Astrocyte of the cerebellum (primary cell): Measurements from ENCODE around the gene DYRK1A.

Experiments used
- DNase-seq: peaks from one replicate; pipeline ENCODE4 v3.0.0-alpha.2; 2011; ENCODE audit warnings: low read depth
- H3K4me3 ChIP-seq: 2 replicates; pipeline ENCODE4 v1.5.1; 2011; ENCODE audit warnings: mild to moderate bottlenecking, low read depth, low read length, moderate library complexity
- CTCF ChIP-seq: IDR thresholded peaks from 2 replicates; pipeline ENCODE4 v1.5.1; 2012; ENCODE audit warnings: low read length, low read depth, moderate library complexity, mild to moderate bottlenecking; ENCODE audit errors: missing control alignments
- in situ Hi-C: cut with HindIII; loops from 2 replicates; pipeline ENCODE4 v1.10.0; 2017; ENCODE audit warnings: low sequenced_read_pairs

DYRK1A gene

GRCh38 chr21:37346841-37347430 is 19.6 kb upstream of the DYRK1A start:
- H3K4me3 ChIP-seq = no peak overlapping the region
- in situ Hi-C loops = no loop called here
- DNase-seq = no peak
- no peak for TF ChIP-seq CTCF

- no peak overlapping the region for H3K4me3 ChIP-seq
- no peak for DNase-seq
- no peak for TF ChIP-seq CTCF
- in situ Hi-C loops = no loop called here
Measured at GRCh38 chr21:37348664-37349063, 17.9 kb upstream of the DYRK1A start.

- DNase-seq = no peak
- no peak overlapping the region for H3K4me3 ChIP-seq
- in situ Hi-C loops = no loop called here
- TF ChIP-seq CTCF = no peak
Measured at GRCh38 chr21:37350472-37350871, 16.1 kb upstream of the DYRK1A start.

GRCh38 chr21:37356706-37357105 is 9.9 kb upstream of the DYRK1A start:
- in situ Hi-C loops = no loop called here
- no peak for DNase-seq
- no peak for TF ChIP-seq CTCF
- H3K4me3 ChIP-seq = no peak overlapping the region

- no peak for DNase-seq
- TF ChIP-seq CTCF = no peak
- no peak overlapping the region for H3K4me3 ChIP-seq
- in situ Hi-C loops = no loop called here
Measured at GRCh38 chr21:37357691-37358090, 8.9 kb upstream of the DYRK1A start.

- no peak for DNase-seq
Measured at GRCh38 chr21:37358397-37358796, 8.2 kb upstream of the DYRK1A start.

More at GRCh38 chr21:37358397-37358796, 8.2 kb upstream of the DYRK1A start:
- in situ Hi-C loops = no loop called here
- H3K4me3 ChIP-seq = no peak overlapping the region
- no peak for TF ChIP-seq CTCF
